Measurements from ENCODE around the gene CPNE5.
"Not testable (repeated sequence)": the region's sequence is repeated elsewhere in the genome, so short reads cannot be mapped to it uniquely, and the experiment has no call there.

CPNE5 gene

DNA sequence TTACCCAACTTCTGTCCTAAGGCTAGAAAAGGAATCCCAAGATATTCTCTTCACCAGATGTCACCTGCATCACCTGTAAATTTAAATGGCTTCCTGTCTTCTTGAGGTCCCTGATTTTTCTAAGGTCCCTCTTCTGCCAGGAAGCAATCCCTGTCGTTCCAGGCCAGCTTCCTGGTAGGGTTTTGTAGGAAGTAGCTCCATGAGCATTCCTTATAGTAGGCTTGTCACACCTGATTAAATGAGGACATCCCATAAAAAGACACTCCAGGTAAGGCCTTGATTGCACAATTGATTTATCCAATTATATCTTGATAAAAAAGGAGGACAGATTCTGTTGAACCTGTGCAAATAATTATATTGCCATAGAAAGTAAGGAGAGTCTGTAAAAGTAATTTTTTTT is 132.9 kb downstream of the CPNE5 start:
- peaks cover 30% of the 10 kb centered on the region for H4K20me1 ChIP-seq (ENCODE audit: insufficient read depth, low read length, poor library complexity, severe bottlenecking)
- H3K4me3 ChIP-seq (ENCODE audit: low read length, poor library complexity, severe bottlenecking), result no peak overlapping the region
- H2AFZ ChIP-seq (ENCODE audit: low read length), result no peak overlapping the region
- no peaks in the 10 kb centered on the region for H3K9me2 ChIP-seq (replicated peaks; ENCODE audit: low read depth, low read length)
- no peaks in the 10 kb centered on the region for H3K9me3 ChIP-seq (ENCODE audit: insufficient read depth, low read depth, low read length)
- H3K79me2 ChIP-seq (ENCODE audit: insufficient read depth, low read length), result peaks cover 53% of the 10 kb centered on the region
- H3F3A ChIP-seq (ENCODE audit: low read depth), result no peaks in the 10 kb centered on the region
- TF ChIP-seq EZH2phosphoT487 (IDR thresholded peaks at IDR 0.05; ENCODE audit: borderline replicate concordance), result no peak
- TF ChIP-seq, protein P1, sequence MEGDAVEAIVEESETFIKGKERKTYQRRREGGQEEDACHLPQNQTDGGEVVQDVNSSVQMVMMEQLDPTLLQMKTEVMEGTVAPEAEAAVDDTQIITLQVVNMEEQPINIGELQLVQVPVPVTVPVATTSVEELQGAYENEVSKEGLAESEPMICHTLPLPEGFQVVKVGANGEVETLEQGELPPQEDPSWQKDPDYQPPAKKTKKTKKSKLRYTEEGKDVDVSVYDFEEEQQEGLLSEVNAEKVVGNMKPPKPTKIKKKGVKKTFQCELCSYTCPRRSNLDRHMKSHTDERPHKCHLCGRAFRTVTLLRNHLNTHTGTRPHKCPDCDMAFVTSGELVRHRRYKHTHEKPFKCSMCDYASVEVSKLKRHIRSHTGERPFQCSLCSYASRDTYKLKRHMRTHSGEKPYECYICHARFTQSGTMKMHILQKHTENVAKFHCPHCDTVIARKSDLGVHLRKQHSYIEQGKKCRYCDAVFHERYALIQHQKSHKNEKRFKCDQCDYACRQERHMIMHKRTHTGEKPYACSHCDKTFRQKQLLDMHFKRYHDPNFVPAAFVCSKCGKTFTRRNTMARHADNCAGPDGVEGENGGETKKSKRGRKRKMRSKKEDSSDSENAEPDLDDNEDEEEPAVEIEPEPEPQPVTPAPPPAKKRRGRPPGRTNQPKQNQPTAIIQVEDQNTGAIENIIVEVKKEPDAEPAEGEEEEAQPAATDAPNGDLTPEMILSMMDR (conservative IDR thresholded peaks at IDR 0.05; ENCODE audit: low read length), result no peak
- no peaks in the 10 kb centered on the region for H3K27me3 ChIP-seq (ENCODE audit: insufficient read depth, low read length, poor library complexity, severe bottlenecking)
- H3K4me1 ChIP-seq (ENCODE audit: insufficient read depth, low read length, poor library complexity, severe bottlenecking), result peaks cover 17% of the 10 kb centered on the region
- H3K4me2 ChIP-seq (ENCODE audit: low read depth, low read length, poor library complexity, severe bottlenecking), result no peak overlapping the region
- H3K9ac ChIP-seq (ENCODE audit: low read depth, low read length, poor library complexity, severe bottlenecking), result no peak overlapping the region
- H3K36me3 ChIP-seq (ENCODE audit: insufficient read depth, low read length), result peaks cover 51% of the 10 kb centered on the region; the same call in 1 of the 2 replicates

DNA sequence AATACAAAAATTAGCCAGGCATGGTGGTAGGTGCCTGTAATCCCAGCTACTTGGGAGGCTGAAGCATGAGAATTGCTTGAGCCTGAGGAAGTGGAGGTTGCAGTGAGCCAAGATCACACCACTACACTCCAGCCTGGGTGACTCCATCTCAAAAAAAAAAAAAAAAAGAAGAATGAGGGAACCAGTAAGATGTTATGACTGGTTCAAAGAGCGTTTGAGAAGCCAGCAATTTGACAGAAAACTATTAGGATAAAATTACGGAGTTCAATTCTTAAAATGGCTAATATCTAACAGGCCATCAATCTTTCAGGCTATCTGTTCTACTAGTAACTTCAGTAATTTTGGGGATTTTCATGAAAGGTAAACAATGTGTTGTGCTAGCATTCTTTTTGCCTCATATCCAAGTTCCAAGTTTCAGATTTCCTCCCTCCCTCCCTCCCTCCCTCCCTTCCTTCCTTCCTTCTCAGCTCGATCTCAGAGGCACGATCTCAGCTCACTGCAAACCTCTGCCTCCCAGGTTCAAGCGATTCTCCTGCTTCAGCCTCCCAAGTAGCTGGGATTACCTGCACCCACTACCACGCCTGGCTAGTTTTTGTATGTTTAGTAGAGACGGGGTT is 134.2 kb downstream of the CPNE5 start:
- Histone ChIP-seq H3K36me3 (ENCODE audit: insufficient read depth, low read length) (peaks cover 42% of the 10 kb centered on the region; the same call in 1 of the 2 replicates), H3K4me1 (ENCODE audit: insufficient read depth, low read length, poor library complexity, severe bottlenecking) (peaks cover 29% of the 10 kb centered on the region), H4K20me1 (ENCODE audit: insufficient read depth, low read length, poor library complexity, severe bottlenecking) (peaks cover 38% of the 10 kb centered on the region), H3K79me2 (ENCODE audit: insufficient read depth, low read length) (peaks cover 66% of the 10 kb centered on the region)
- not testable (repeated sequence) for H3K4me3 ChIP-seq (ENCODE audit: low read length, poor library complexity, severe bottlenecking); H3K27me3 ChIP-seq (ENCODE audit: insufficient read depth, low read length, poor library complexity, severe bottlenecking); H3K9me3 ChIP-seq (ENCODE audit: insufficient read depth, low read depth, low read length); H3K4me2 ChIP-seq (ENCODE audit: low read depth, low read length, poor library complexity, severe bottlenecking); H3K9me2 ChIP-seq (replicated peaks; ENCODE audit: low read depth, low read length); H3K9ac ChIP-seq (ENCODE audit: low read depth, low read length, poor library complexity, severe bottlenecking); H3F3A ChIP-seq (ENCODE audit: low read depth); H2AFZ ChIP-seq (ENCODE audit: low read length)

- no peaks in the 10 kb centered on the region for H3F3A ChIP-seq (ENCODE audit: low read depth)
- H3K4me3 ChIP-seq (ENCODE audit: low read length, poor library complexity, severe bottlenecking), result no peak overlapping the region
- no peaks in the 10 kb centered on the region for H3K27me3 ChIP-seq (ENCODE audit: insufficient read depth, low read length, poor library complexity, severe bottlenecking)
- no peaks in the 10 kb centered on the region for H3K9me3 ChIP-seq (ENCODE audit: insufficient read depth, low read depth, low read length)
- no peak overlapping the region for H3K9ac ChIP-seq (ENCODE audit: low read depth, low read length, poor library complexity, severe bottlenecking)
- peaks cover 32% of the 10 kb centered on the region; the same call in 1 of the 2 replicates for H3K36me3 ChIP-seq (ENCODE audit: insufficient read depth, low read length)
- H3K4me1 ChIP-seq (ENCODE audit: insufficient read depth, low read length, poor library complexity, severe bottlenecking), result peaks cover 40% of the 10 kb centered on the region
- no peaks in the 10 kb centered on the region for H3K9me2 ChIP-seq (replicated peaks; ENCODE audit: low read depth, low read length)
- TF ChIP-seq, protein P1 (conservative IDR thresholded peaks at IDR 0.05; ENCODE audit: low read length), result no peak
- H3K79me2 ChIP-seq (ENCODE audit: insufficient read depth, low read length), result peaks cover 73% of the 10 kb centered on the region
- H3K4me2 ChIP-seq (ENCODE audit: low read depth, low read length, poor library complexity, severe bottlenecking), result no peak overlapping the region
- H2AFZ ChIP-seq (ENCODE audit: low read length), result no peak overlapping the region
- H4K20me1 ChIP-seq (ENCODE audit: insufficient read depth, low read length, poor library complexity, severe bottlenecking), result peaks cover 49% of the 10 kb centered on the region
These were observed 135.3 kb downstream of the CPNE5 start for GRCh38 chr6:36703982-36704381.

GRCh38 chr6:36703081-36703606 is 136.1 kb downstream of the CPNE5 start:
- Histone ChIP-seq H3K9ac (ENCODE audit: low read depth, low read length, poor library complexity, severe bottlenecking) (no peak overlapping the region), H3F3A (ENCODE audit: low read depth) (no peaks in the 10 kb centered on the region), H4K20me1 (ENCODE audit: insufficient read depth, low read length, poor library complexity, severe bottlenecking) (peaks cover 55% of the 10 kb centered on the region), H3K4me3 (ENCODE audit: low read length, poor library complexity, severe bottlenecking) (no peak overlapping the region), H3K9me3 (ENCODE audit: insufficient read depth, low read depth, low read length) (no peaks in the 10 kb centered on the region), H3K9me2 (replicated peaks; ENCODE audit: low read depth, low read length) (no peaks in the 10 kb centered on the region), H2AFZ (ENCODE audit: low read length) (no peak overlapping the region), H3K27me3 (ENCODE audit: insufficient read depth, low read length, poor library complexity, severe bottlenecking) (no peaks in the 10 kb centered on the region), H3K79me2 (ENCODE audit: insufficient read depth, low read length) (peaks cover 81% of the 10 kb centered on the region), H3K4me2 (ENCODE audit: low read depth, low read length, poor library complexity, severe bottlenecking) (peak overlapping the region; percentile 91), H3K4me1 (ENCODE audit: insufficient read depth, low read length, poor library complexity, severe bottlenecking) (peaks cover 43% of the 10 kb centered on the region), H3K36me3 (ENCODE audit: insufficient read depth, low read length) (peaks cover 32% of the 10 kb centered on the region; the same call in 1 of the 2 replicates)
- TF ChIP-seq EZH2phosphoT487 (IDR thresholded peaks at IDR 0.05; ENCODE audit: borderline replicate concordance), result no peak

All from Loucy (cell line).